Parathyroid adenoma (tissue), 2 donors: ENCODE data around the gene HAUS6.

Source experiments
- H2AFZ ChIP-seq: fragments of 300-600 bp; sonication (generic); one replicate; pipeline ENCODE4 v1.7.0; 2017; ENCODE audit warnings: antibody characterized with exemption, mild to moderate bottlenecking
- H3K27ac ChIP-seq: fragments of 300-600 bp; sonication (generic); one replicate; pipeline ENCODE4 v1.7.0; 2017
- H3K27me3 ChIP-seq: fragments of 300-600 bp; sonication (generic); one replicate; pipeline ENCODE4 v1.7.0; 2017; ENCODE audit warnings: low read length; ENCODE audit not compliant: control insufficient read depth, insufficient read depth
- H3K36me3 ChIP-seq: fragments of 300-600 bp; sonication (generic); one replicate; pipeline ENCODE4 v1.7.0; 2017; ENCODE audit warnings: low read length; ENCODE audit not compliant: control insufficient read depth, insufficient read depth
- H3K4me1 ChIP-seq: fragments of 300-600 bp; sonication (generic); one replicate; pipeline ENCODE4 v1.7.0; 2017; ENCODE audit warnings: control low read depth
- H3K4me2 ChIP-seq: fragments of 300-600 bp; sonication (generic); one replicate; pipeline ENCODE4 v1.7.0; 2017; ENCODE audit warnings: low read length
- H3K4me3 ChIP-seq: fragments of 300-600 bp; sonication (generic); one replicate; pipeline ENCODE4 v1.7.0; 2017; ENCODE audit warnings: low read depth, low read length
- H3K79me2 ChIP-seq: fragments of 300-600 bp; sonication (generic); one replicate; pipeline ENCODE4 v1.7.0; 2017; ENCODE audit warnings: control low read depth
- H3K9ac ChIP-seq: fragments of 300-600 bp; sonication (generic); one replicate; pipeline ENCODE4 v1.7.0; 2017; ENCODE audit warnings: mild to moderate bottlenecking
- H3K9me3 ChIP-seq: fragments of 300-600 bp; sonication (generic); one replicate; pipeline ENCODE4 v1.7.0; 2017; ENCODE audit warnings: low read length; ENCODE audit not compliant: control insufficient read depth
- CTCF ChIP-seq: fragments of 300-600 bp; sonication (generic); IDR thresholded peaks from one replicate; pipeline ENCODE4 v1.7.0; 2017; ENCODE audit warnings: antibody characterized with exemption, mild to moderate bottlenecking
- donor health status: primary hyperparathyroidism.

HAUS6 gene

GRCh38 chr9:19050637-19051591, 51.8 kb downstream of the HAUS6 start:
- Histone ChIP-seq H3K9ac (no peak overlapping the region), H3K79me2 (no peaks in the 10 kb centered on the region), H3K4me3 (peak overlapping the region; percentile 1), H3K36me3 (no peaks in the 10 kb centered on the region), H3K4me2 (peak overlapping the region; percentile 82), H2AFZ (no peak overlapping the region), H3K4me1 (peaks cover 6% of the 10 kb centered on the region), H3K9me3 (no peaks in the 10 kb centered on the region), H3K27me3 (no peaks in the 10 kb centered on the region), H3K27ac (no peak overlapping the region)
- TF ChIP-seq CTCF: no peak

- peaks cover 6% of the 10 kb centered on the region for H3K4me1 ChIP-seq
- H3K9ac ChIP-seq: no peak overlapping the region
- no peak for TF ChIP-seq CTCF
- peak overlapping the region; percentile 72 for H3K4me3 ChIP-seq
- peak overlapping the region; percentile 82 for H3K4me2 ChIP-seq
- H3K79me2 ChIP-seq: no peaks in the 10 kb centered on the region
- peak overlapping the region; percentile 81 for H3K27ac ChIP-seq
- peak overlapping the region; percentile 83 for H2AFZ ChIP-seq
- no peaks in the 10 kb centered on the region for H3K27me3 ChIP-seq
- H3K9me3 ChIP-seq: no peaks in the 10 kb centered on the region
- no peaks in the 10 kb centered on the region for H3K36me3 ChIP-seq
Measured at GRCh38 chr9:19049917-19050636, 52.6 kb downstream of the HAUS6 start.

GRCh38 chr9:19048966-19049916, 53.5 kb downstream of the HAUS6 start, which contains the start of gene RRAGA:
RRAGA (plus strand) TSS chr9:19049427; CDS start chr9:19049660, 233 bp downstream.
- no peaks in the 10 kb centered on the region for H3K36me3 ChIP-seq
- H3K4me1 ChIP-seq: peaks cover 6% of the 10 kb centered on the region
- H3K27me3 ChIP-seq: no peaks in the 10 kb centered on the region
- peak within 1 kb of the TSS; percentile 83 for H2AFZ ChIP-seq
- peak within 1 kb of the TSS; percentile 72 for H3K4me3 ChIP-seq
- peak within 1 kb of the TSS; percentile 82 for H3K4me2 ChIP-seq
- no peaks in the 10 kb centered on the region for H3K9me3 ChIP-seq
- peak within 1 kb of the TSS; percentile 81 for H3K27ac ChIP-seq
- no peaks in the 10 kb centered on the region for H3K79me2 ChIP-seq
- TF ChIP-seq CTCF: peak; percentile 81
- no peak within 1 kb of the TSS for H3K9ac ChIP-seq

GRCh38 chr9:19036611-19037010, 66.1 kb downstream of the HAUS6 start:
- H3K27me3 ChIP-seq: no peaks in the 10 kb centered on the region
- no peak overlapping the region for H2AFZ ChIP-seq
- H3K9me3 ChIP-seq: no peaks in the 10 kb centered on the region
- H3K4me2 ChIP-seq: no peak overlapping the region
- no peak overlapping the region for H3K4me3 ChIP-seq
- no peak for TF ChIP-seq CTCF
- no peaks in the 10 kb centered on the region for H3K36me3 ChIP-seq
- H3K4me1 ChIP-seq: no peaks in the 10 kb centered on the region
- H3K9ac ChIP-seq: no peak overlapping the region
- H3K79me2 ChIP-seq: no peaks in the 10 kb centered on the region
- no peak overlapping the region for H3K27ac ChIP-seq
